ENCODE measurements around the gene TOB1. TPM values are rescaled to one million over a fixed set of nuclear protein-coding genes. Genes with fewer than 3 reads are reported as not detected.
"Not testable (repeated sequence)": the region's sequence is repeated elsewhere in the genome, so short reads cannot be mapped to it uniquely, and the experiment has no call there.

The TOB1 gene
- total RNA-seq, 1 donor from 2014 or later: 26.2 TPM

DNA sequence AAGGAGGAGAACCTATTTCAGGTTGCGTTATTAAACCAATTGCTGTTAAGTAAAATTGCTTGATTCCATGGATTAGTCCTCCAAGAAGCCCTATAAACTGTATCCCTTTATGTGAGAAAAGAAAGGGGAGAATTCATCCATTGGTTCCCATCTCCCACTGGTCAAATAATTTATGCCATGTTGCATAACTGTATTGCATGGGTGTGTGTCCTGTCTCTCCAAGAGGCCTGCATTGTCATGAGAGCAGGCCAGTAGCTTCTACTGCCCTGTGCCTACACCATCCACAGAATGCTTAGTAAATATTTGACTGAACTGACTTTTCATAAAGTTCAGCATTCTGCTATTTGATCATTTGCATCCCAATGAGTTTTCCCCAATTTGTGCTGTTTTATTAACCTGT lies 11.7 kb upstream of the TOB1 start:
- H3K9me3 Mint-ChIP-seq: peaks cover 5% of the 10 kb centered on the region
- TF ChIP-seq CTCF (conservative IDR thresholded peaks at IDR 0.05): no peak
- H3K4me1 Mint-ChIP-seq: no peaks in the 10 kb centered on the region
- H3K27ac Mint-ChIP-seq (ENCODE audit: unreplicated experiment): no peak overlapping the region
- H3K27me3 Mint-ChIP-seq (ENCODE audit: low read depth): no peaks in the 10 kb centered on the region
- peaks cover 2% of the 10 kb centered on the region for H3K36me3 Mint-ChIP-seq (ENCODE audit: low read depth)
- DNase-seq (ENCODE audit: low read depth, low spot score): no peak
- H3K4me3 Mint-ChIP-seq: no peak overlapping the region

GRCh38 chr17:50877042-50877441 lies 10.9 kb upstream of the TOB1 start:
- H3K4me3 Mint-ChIP-seq; H3K4me1 Mint-ChIP-seq; DNase-seq (ENCODE audit: low read depth, low spot score); H3K9me3 Mint-ChIP-seq; H3K27ac Mint-ChIP-seq (ENCODE audit: unreplicated experiment); H3K36me3 Mint-ChIP-seq (ENCODE audit: low read depth); H3K27me3 Mint-ChIP-seq (ENCODE audit: low read depth): not testable (repeated sequence)

GRCh38 chr17:50875074-50875473 lies 8.9 kb upstream of the TOB1 start:
- TF ChIP-seq CTCF (conservative IDR thresholded peaks at IDR 0.05): no peak
- Mint-ChIP-seq H3K27me3 (ENCODE audit: low read depth) (no peaks in the 10 kb centered on the region), H3K9me3 (peaks cover 3% of the 10 kb centered on the region), H3K4me3 (no peak overlapping the region), H3K4me1 (no peaks in the 10 kb centered on the region), H3K27ac (ENCODE audit: unreplicated experiment) (no peak overlapping the region), H3K36me3 (ENCODE audit: low read depth) (peaks cover 2% of the 10 kb centered on the region)
- no peak for DNase-seq (ENCODE audit: low read depth, low spot score)

DNA sequence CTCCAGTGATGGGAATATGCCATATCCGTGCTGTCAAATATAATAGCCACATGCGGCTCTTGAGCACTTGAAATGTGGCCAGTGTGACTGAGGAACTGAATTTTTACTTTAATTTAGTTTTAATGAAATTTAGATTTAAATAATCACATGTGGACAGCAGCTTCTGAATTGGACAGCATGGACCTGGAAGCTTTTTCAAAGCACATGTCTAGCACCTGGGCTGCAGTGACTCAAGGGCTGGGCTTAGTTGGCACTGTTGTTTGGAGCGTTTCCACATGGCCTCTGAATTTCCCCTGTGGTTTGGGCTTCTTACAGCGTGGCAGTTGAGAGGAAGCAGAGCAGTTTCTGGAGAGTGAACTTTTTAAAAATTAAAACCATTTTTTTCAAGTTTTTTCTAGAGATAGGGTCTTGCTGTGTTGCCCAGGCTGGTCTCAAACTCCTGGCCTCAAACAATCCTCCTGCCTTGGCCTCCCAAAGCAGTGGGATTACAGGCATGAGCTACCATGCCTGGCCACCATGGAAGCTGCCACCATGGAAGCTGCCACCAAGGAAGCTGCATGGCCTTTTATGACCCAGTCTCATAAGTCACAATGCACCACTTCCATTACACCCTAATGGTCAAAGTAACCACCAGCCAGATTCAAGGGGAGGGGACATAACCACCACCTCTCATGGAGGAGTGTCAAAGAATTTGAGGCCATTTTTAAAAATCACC lies 6.7 kb upstream of the TOB1 start:
- Mint-ChIP-seq H3K4me3 (no peak overlapping the region), H3K27me3 (ENCODE audit: low read depth) (no peaks in the 10 kb centered on the region), H3K9me3 (no peaks in the 10 kb centered on the region), H3K4me1 (peaks cover 9% of the 10 kb centered on the region), H3K27ac (ENCODE audit: unreplicated experiment) (no peak overlapping the region), H3K36me3 (ENCODE audit: low read depth) (no peaks in the 10 kb centered on the region)
- no peak for DNase-seq (ENCODE audit: low read depth, low spot score)
- no peak for TF ChIP-seq CTCF (conservative IDR thresholded peaks at IDR 0.05)

GRCh38 chr17:50871898-50872297 lies 5.7 kb upstream of the TOB1 start:
- Mint-ChIP-seq H3K27me3 (ENCODE audit: low read depth) (peaks cover 3% of the 10 kb centered on the region), H3K4me1 (peaks cover 17% of the 10 kb centered on the region), H3K27ac (ENCODE audit: unreplicated experiment) (no peak overlapping the region), H3K9me3 (no peaks in the 10 kb centered on the region), H3K4me3 (peak overlapping the region; percentile 6), H3K36me3 (ENCODE audit: low read depth) (no peaks in the 10 kb centered on the region)
- no peak for DNase-seq (ENCODE audit: low read depth, low spot score)
- TF ChIP-seq CTCF (conservative IDR thresholded peaks at IDR 0.05): no peak

GRCh38 chr17:50871364-50871763 lies 5.2 kb upstream of the TOB1 start:
- peaks cover 3% of the 10 kb centered on the region for H3K27me3 Mint-ChIP-seq (ENCODE audit: low read depth)
- DNase-seq (ENCODE audit: low read depth, low spot score): no peak
- peaks cover 17% of the 10 kb centered on the region for H3K4me1 Mint-ChIP-seq
- H3K27ac Mint-ChIP-seq (ENCODE audit: unreplicated experiment): no peak overlapping the region
- no peaks in the 10 kb centered on the region for H3K36me3 Mint-ChIP-seq (ENCODE audit: low read depth)
- peak overlapping the region; percentile 6 for H3K4me3 Mint-ChIP-seq
- TF ChIP-seq CTCF (conservative IDR thresholded peaks at IDR 0.05): no peak
- H3K9me3 Mint-ChIP-seq: no peaks in the 10 kb centered on the region
